MCF 10A (cell line): ENCODE data around the gene ATAD5. TPM values are rescaled to one million over a fixed set of nuclear protein-coding genes. Genes with fewer than 3 reads are reported as not detected.
"Not testable (repeated sequence)": the region's sequence is repeated elsewhere in the genome, so short reads cannot be mapped to it uniquely, and the experiment has no call there.

Source experiments
- BruUV-seq: library from RNA; stranded (reverse); fragments of 400-500 nt; replicated peaks from 2 replicates; lab custom pipeline; 2021; lab: Mats Ljungman, UMichigan
- CTCF ChIA-PET: fragments of 300-600 bp; sonication (Branson Sonifier 250); formaldehyde crosslinking; extraction: SDS; loops from one replicate; lab custom pipeline; 2021; ENCODE audit warnings: antibody characterized with exemption, inconsistent platforms; lab: Yijun Ruan, JAX
- POLR2A ChIA-PET: fragments of 300-600, 350-650 bp; sonication (Branson Sonifier 250); formaldehyde crosslinking; extraction: SDS; loops from one replicate; lab custom pipeline; 2020; ENCODE audit warnings: antibody characterized with exemption, inconsistent platforms; lab: Yijun Ruan, JAX
- DNase-seq: peaks from one replicate; pipeline ENCODE4 v3.0.0-alpha.2; 2018; ENCODE audit not compliant: unreplicated experiment
- H3K27ac Mint-ChIP-seq: one replicate; pipeline ENCODE4 v1.8.0; 2022; ENCODE audit warnings: mild to moderate bottlenecking, low read depth, mixed read lengths; ENCODE audit not compliant: unreplicated experiment
- H3K27me3 Mint-ChIP-seq: one replicate; pipeline ENCODE4 v1.8.0; 2022; ENCODE audit warnings: mixed read lengths; ENCODE audit not compliant: insufficient read depth, unreplicated experiment
- H3K36me3 Mint-ChIP-seq: one replicate; pipeline ENCODE4 v1.8.0; 2022; ENCODE audit warnings: mild to moderate bottlenecking, moderate library complexity, mixed read lengths; ENCODE audit not compliant: insufficient read depth, unreplicated experiment
- H3K4me1 Mint-ChIP-seq: one replicate; pipeline ENCODE4 v1.8.0; 2022; ENCODE audit warnings: mixed read lengths; ENCODE audit not compliant: insufficient read depth, unreplicated experiment
- H3K4me3 Mint-ChIP-seq: one replicate; pipeline ENCODE4 v1.8.0; 2022; ENCODE audit warnings: mild to moderate bottlenecking, moderate library complexity, mixed read lengths; ENCODE audit not compliant: unreplicated experiment
- H3K9me3 Mint-ChIP-seq: one replicate; pipeline ENCODE4 v1.8.0; 2022; ENCODE audit warnings: mixed read lengths; ENCODE audit not compliant: unreplicated experiment
- intact Hi-C: fragments of 100-400 bp; cut with micrococcal nuclease; formaldehyde crosslinking; loops from 2 replicates; pipeline ENCODE4 v1.14.1; 2022
- total RNA-seq: library from RNA; stranded (reverse); gene quantifications from 2 replicates; pipeline ENCODE4 v1.2.3, GENCODE V29; 2022
- TF ChIP-seq, protein P1 (sequence below): fragments of 200-600 bp; IDR thresholded peaks from one replicate; pipeline ENCODE4 v1.8.0; 2022; ENCODE audit warnings: antibody characterized with exemption, mild to moderate bottlenecking; ENCODE audit not compliant: unreplicated experiment

Gene ATAD5
- total RNA-seq, 1 experiment from 2014 or later: 3.6 TPM

DNA sequence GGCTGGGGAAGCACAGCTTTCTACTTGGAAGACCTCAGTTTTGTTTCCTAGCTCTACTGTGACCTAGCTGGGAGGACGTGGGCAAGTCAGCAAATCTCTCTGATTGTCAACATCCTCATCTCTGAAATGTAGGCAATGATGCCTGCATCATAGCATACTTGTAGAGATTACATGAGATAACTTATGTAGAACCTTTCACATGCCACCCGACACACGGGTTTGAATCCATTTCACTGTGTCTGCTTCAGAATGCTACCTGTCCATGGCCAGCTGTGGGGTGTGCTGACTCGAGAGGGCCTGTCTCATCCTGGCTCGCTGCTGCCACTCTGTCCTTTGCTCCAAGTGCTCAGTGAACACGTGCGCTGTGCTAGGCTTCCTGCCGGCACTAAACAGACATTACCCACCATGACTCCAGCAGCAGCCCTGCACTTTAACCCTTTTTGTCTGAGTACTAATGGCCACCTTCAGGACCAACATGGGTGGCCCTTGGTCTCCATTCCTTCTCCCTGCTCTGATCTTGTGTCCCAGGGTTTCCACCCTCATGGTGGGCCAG lies 97.4 kb downstream of the ATAD5 start:
- no peak overlapping the region for H3K4me3 Mint-ChIP-seq
- H3K27ac Mint-ChIP-seq: no peak overlapping the region
- TF ChIP-seq, protein P1, sequence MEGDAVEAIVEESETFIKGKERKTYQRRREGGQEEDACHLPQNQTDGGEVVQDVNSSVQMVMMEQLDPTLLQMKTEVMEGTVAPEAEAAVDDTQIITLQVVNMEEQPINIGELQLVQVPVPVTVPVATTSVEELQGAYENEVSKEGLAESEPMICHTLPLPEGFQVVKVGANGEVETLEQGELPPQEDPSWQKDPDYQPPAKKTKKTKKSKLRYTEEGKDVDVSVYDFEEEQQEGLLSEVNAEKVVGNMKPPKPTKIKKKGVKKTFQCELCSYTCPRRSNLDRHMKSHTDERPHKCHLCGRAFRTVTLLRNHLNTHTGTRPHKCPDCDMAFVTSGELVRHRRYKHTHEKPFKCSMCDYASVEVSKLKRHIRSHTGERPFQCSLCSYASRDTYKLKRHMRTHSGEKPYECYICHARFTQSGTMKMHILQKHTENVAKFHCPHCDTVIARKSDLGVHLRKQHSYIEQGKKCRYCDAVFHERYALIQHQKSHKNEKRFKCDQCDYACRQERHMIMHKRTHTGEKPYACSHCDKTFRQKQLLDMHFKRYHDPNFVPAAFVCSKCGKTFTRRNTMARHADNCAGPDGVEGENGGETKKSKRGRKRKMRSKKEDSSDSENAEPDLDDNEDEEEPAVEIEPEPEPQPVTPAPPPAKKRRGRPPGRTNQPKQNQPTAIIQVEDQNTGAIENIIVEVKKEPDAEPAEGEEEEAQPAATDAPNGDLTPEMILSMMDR: no peak
- DNase-seq: no peak
- H3K4me1 Mint-ChIP-seq: no peaks in the 10 kb centered on the region
- BruUV-seq: no TSS peak
- CTCF ChIA-PET: interaction anchor here (0.6 to 1.6 kb wide), 2 partner anchors 31 to 520 kb away, joined by 3 read pairs; no protein-coding TSS in a partner anchor
- peaks cover 11% of the 10 kb centered on the region for H3K27me3 Mint-ChIP-seq
- H3K36me3 Mint-ChIP-seq: no peaks in the 10 kb centered on the region
- no peaks in the 10 kb centered on the region for H3K9me3 Mint-ChIP-seq
- intact Hi-C loops: no loop called here
- POLR2A ChIA-PET: interaction anchor here (1.0 to 1.4 kb wide), 2 partner anchors 42 to 53 kb away, joined by 4 to 5 read pairs; partner anchors contain the start of gene RNF135

DNA sequence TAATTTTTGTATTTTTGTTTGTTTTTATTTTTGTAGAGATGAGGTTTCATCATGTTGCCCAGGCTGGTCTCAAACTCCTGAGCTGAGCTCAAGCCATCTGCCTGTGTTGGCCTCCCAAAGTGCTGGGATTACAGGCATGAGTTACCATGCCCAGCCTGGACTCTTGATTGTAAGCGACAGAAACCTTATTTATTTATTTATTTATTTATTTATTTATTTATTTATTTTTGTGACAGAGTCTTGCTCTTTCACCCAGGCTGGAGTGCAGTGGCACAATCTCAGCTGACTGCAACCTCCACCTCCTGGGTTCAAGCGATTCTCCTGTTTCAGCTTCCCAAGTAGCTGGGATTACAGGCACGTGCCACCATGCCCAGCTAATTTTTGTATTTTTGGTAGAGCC lies 98.1 kb downstream of the ATAD5 start:
- peaks cover 11% of the 10 kb centered on the region for H3K27me3 Mint-ChIP-seq
- BruUV-seq, H3K36me3 Mint-ChIP-seq, CTCF ChIA-PET, H3K9me3 Mint-ChIP-seq, H3K27ac Mint-ChIP-seq, DNase-seq, H3K4me1 Mint-ChIP-seq, intact Hi-C loops, H3K4me3 Mint-ChIP-seq: not testable (repeated sequence)
- POLR2A ChIA-PET: interaction anchor here (1.4 kb wide), 1 partner anchor 41 kb away, joined by 4 read pairs; the partner anchor contains the start of gene RNF135

DNA sequence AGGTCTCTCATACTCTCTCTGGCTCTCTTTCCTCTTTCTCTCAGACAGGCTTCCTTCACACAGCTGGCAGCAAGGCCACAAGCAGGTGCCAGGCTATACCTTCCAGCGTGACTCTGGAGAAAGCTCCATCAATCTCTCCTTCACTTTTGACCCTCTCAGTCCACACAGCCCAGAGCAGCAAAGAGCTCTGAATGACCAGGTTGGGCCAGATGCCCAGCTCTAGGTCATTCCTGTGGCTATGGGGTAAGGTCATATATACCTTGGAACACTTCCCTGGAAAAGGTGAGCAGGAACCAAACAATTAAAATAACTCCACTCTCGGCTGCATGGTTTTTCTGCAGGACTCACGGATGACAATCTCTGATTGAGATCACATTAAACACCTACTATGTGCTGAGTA lies 98.7 kb downstream of the ATAD5 start:
- H3K4me1 Mint-ChIP-seq: no peaks in the 10 kb centered on the region
- H3K27ac Mint-ChIP-seq: no peak overlapping the region
- CTCF ChIA-PET: no interaction called here
- intact Hi-C loops: no loop called here
- no TSS peak for BruUV-seq
- POLR2A ChIA-PET: no interaction called here
- H3K27me3 Mint-ChIP-seq: peaks cover 4% of the 10 kb centered on the region
- H3K9me3 Mint-ChIP-seq: no peaks in the 10 kb centered on the region
- no peak for DNase-seq
- no peaks in the 10 kb centered on the region for H3K36me3 Mint-ChIP-seq
- no peak overlapping the region for H3K4me3 Mint-ChIP-seq
- TF ChIP-seq, protein P1: no peak

DNA sequence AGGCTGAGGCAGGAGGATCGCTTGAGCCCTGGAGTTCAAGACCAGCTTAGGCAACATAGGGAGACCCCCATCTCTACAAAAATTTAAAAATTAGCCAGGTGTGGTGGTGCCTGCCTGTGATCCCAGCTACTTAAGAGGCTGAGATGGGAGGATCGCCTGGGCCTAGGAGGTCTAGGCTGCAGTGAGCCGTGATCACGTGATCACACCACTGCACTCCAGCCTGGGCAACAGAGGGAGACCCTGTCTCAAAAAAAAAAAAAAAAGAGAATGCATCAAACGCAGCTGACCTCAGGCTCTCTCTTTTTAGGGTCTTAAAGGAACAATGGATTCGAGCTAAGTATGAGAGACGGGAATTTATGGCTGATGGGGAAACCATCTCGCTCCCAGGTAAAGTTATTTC lies 99.8 kb downstream of the ATAD5 start:
- CTCF ChIA-PET: interaction anchor here (0.9 kb wide), 1 partner anchor 39 kb away, joined by 4 read pairs; the partner anchor contains the start of gene RNF135
- BruUV-seq: not testable (repeated sequence)

DNA sequence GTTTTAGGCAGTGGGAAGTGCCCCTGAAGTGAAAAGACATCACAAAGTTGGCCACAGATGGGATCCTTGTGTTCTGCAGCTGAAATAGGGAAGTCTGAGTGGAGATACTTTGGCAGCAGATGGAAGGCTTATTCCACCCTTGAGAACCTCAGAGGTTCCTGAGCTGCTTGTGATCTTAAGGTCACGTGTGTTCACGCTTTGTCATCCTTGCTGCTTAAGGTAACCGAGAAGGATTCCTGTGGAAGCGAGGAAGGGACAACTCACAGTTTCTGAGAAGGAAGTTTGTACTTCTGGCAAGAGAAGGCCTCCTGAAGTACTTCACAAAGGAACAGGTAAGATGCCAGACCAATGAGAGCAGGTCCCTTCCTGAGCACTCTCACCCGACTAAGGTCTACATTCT lies 102.2 kb downstream of the ATAD5 start:
- Mint-ChIP-seq H3K36me3 (no peaks in the 10 kb centered on the region), H3K4me3 (no peak overlapping the region), H3K9me3 (no peaks in the 10 kb centered on the region), H3K27me3 (no peaks in the 10 kb centered on the region), H3K4me1 (no peaks in the 10 kb centered on the region), H3K27ac (no peak overlapping the region)
- CTCF ChIA-PET: no interaction called here
- POLR2A ChIA-PET: no interaction called here
- DNase-seq: no peak
- intact Hi-C loops: no loop called here
- TF ChIP-seq, protein P1: no peak
- no TSS peak for BruUV-seq

More for the DNA sequence above, 99.8 kb downstream of the ATAD5 start:
- H3K9me3 Mint-ChIP-seq, intact Hi-C loops, H3K4me3 Mint-ChIP-seq, DNase-seq, H3K27ac Mint-ChIP-seq, H3K36me3 Mint-ChIP-seq, H3K27me3 Mint-ChIP-seq, H3K4me1 Mint-ChIP-seq: not testable (repeated sequence)
- POLR2A ChIA-PET: interaction anchor here (0.9 kb wide), 1 partner anchor 10 kb away, joined by 4 read pairs; no protein-coding TSS in a partner anchor
